ENCODE measurements around the gene TCEAL9. TPM values are rescaled to one million over a fixed set of nuclear protein-coding genes. Genes with fewer than 3 reads are reported as not detected.

The TCEAL9 gene
- 80.6 to 158 TPM (median 90.0 TPM) in 5 replicates for total RNA-seq (2022; extraction: Qiagen RNA extraction; ENCODE audit: low read depth)

GRCh38 chrX:103356130-103356798 lies at the start of gene TCEAL9:
TCEAL9 (plus strand) TSS chrX:103356506; CDS start chrX:103357685, 1,179 bp downstream.

GRCh38 chrX:103310555-103311398 lies 45.5 kb upstream of the TCEAL9 start, which contains the start of gene BEX2:
BEX2 (minus strand) TSS chrX:103310990; CDS start chrX:103309976, 1,014 bp downstream.

GRCh38 chrX:103329991-103330390 lies 26.3 kb upstream of the TCEAL9 start, which contains the start of gene TCEAL7:
TCEAL7 (plus strand) TSS chrX:103330239; CDS start chrX:103331404, 1,165 bp downstream.

GRCh38 chrX:103376118-103376978 lies 20.0 kb downstream of the TCEAL9 start, which contains the start of gene BEX3:
BEX3 (plus strand) TSS chrX:103376538; CDS start chrX:103377522, 984 bp downstream.

Other genes starting within 250 kb of the TCEAL9 start
- gene BEX4, start 141.4 kb upstream of the TCEAL9 start, total RNA-seq (2022; extraction: Qiagen RNA extraction; ENCODE audit: low read depth): 1.6 to 2.8 TPM (median 1.7 TPM) in 5 replicates
- gene TCEAL8, start 101.4 kb upstream of the TCEAL9 start, total RNA-seq (2022; extraction: Qiagen RNA extraction; ENCODE audit: low read depth): 26.5 to 43.7 TPM (median 28.2 TPM) in 5 replicates
- not detected in 5 replicates for gene TCEAL5, start 79.8 kb upstream of the TCEAL9 start, total RNA-seq (2022; extraction: Qiagen RNA extraction; ENCODE audit: low read depth)
- gene BEX2, start 45.5 kb upstream of the TCEAL9 start, total RNA-seq (2022; extraction: Qiagen RNA extraction; ENCODE audit: low read depth): 9.0 to 13.4 TPM (median 10.2 TPM) in 5 replicates
- gene TCEAL7, start 26.3 kb upstream of the TCEAL9 start, total RNA-seq (2022; extraction: Qiagen RNA extraction; ENCODE audit: low read depth): not detected in 5 replicates
- gene BEX3, start 20.0 kb downstream of the TCEAL9 start, total RNA-seq (2022; extraction: Qiagen RNA extraction; ENCODE audit: low read depth): 223 to 252 TPM (median 226 TPM) in 5 replicates
- not detected in 5 replicates for gene RAB40A, start 163.0 kb downstream of the TCEAL9 start, total RNA-seq (2022; extraction: Qiagen RNA extraction; ENCODE audit: low read depth)
- gene TCEAL4, start 229.0 kb downstream of the TCEAL9 start, total RNA-seq (2022; extraction: Qiagen RNA extraction; ENCODE audit: low read depth): 102 to 160 TPM (median 114 TPM) in 5 replicates

All from A549 treated with CpdA at 1 μM for 4 hours (cell line).